LNCAP (cell line): Measurements from ENCODE around the gene ZNF574.

Source experiments
- CTCF ChIP-seq: fragments of 450-650 bp; IDR thresholded peaks from 2 replicates; pipeline ENCODE4 v1.5.1; 2017; ENCODE audit warnings: mild to moderate bottlenecking

Gene ZNF574

GRCh38 chr19:42069619-42070351 is 6.2 kb upstream of the ZNF574 start, which contains the start of gene GRIK5:
TSS of gene GRIK5 (minus strand) at chr19:42070206. CDS start at chr19:42065770, 4,436 bp downstream.
- TF ChIP-seq CTCF = no peak

- no peak for TF ChIP-seq CTCF
These were observed 4.7 kb upstream of the ZNF574 start for GRCh38 chr19:42071247-42071646.

GRCh38 chr19:42074513-42075363 is 1.2 kb upstream of the ZNF574 start:
- no peak for TF ChIP-seq CTCF

GRCh38 chr19:42075364-42075615 is 676 bp upstream of the ZNF574 start:
- no peak for TF ChIP-seq CTCF

- no peak for TF ChIP-seq CTCF
These were observed 496 bp downstream of the ZNF574 start for GRCh38 chr19:42076380-42076944.

- TF ChIP-seq CTCF = no peak
These were observed 2.1 kb downstream of the ZNF574 start for GRCh38 chr19:42078058-42078457.

GRCh38 chr19:42078538-42079275 is 2.7 kb downstream of the ZNF574 start:
- TF ChIP-seq CTCF = no peak
